GM19467 (cell line): ENCODE data around the gene CAV1.

Experiments
- ATAC-seq: cut with Tn5 transposase; IDR thresholded peaks from one replicate; pipeline ENCODE4 v1.9.1; 2021; ENCODE audit warnings: mild to moderate bottlenecking, moderate library complexity; ENCODE audit not compliant: unreplicated experiment

The CAV1 gene

GRCh38 chr7:116610210-116610609, 85.4 kb downstream of the CAV1 start:
- ATAC-seq = no peak

- no peak for ATAC-seq
Observed at GRCh38 chr7:116610721-116611120, 85.9 kb downstream of the CAV1 start.
